AG04449 (cell line): ENCODE measurements around the gene KLHL9.
A peak's percentile ranks its signal among the peaks of the same experiment; 100 is the strongest.
"Not testable (repeated sequence)": the region's sequence is repeated elsewhere in the genome, so short reads cannot be mapped to it uniquely, and the experiment has no call there.

ENCODE experiments used
- CTCF ChIA-PET: fragments of 350-600 bp; formaldehyde crosslinking; extraction: SDS; loops from one replicate; lab custom pipeline; 2021; ENCODE audit warnings: antibody characterized with exemption; lab: Yijun Ruan, JAX
- POLR2A ChIA-PET: fragments of 400-600, 350-600 bp; formaldehyde crosslinking; extraction: SDS; loops from one replicate; lab custom pipeline; 2020; ENCODE audit warnings: antibody characterized with exemption, inconsistent platforms; lab: Yijun Ruan, JAX
- DNase-seq: peaks from one replicate; pipeline ENCODE4 v3.0.0-alpha.2; 2010; ENCODE audit warnings: low read depth, low spot score
- H3K4me3 ChIP-seq: 2 replicates; pipeline ENCODE4 v1.5.1; 2011; ENCODE audit warnings: low read depth, mild to moderate bottlenecking, control low read depth, low read length
- CTCF ChIP-seq: IDR thresholded peaks from one replicate; pipeline ENCODE4 v1.5.1; 2011; ENCODE audit warnings: mild to moderate bottlenecking, moderate library complexity, low read length, control low read depth, inconsistent platforms; ENCODE audit not compliant: insufficient read depth; ENCODE audit errors: missing control alignments

The KLHL9 gene

DNA sequence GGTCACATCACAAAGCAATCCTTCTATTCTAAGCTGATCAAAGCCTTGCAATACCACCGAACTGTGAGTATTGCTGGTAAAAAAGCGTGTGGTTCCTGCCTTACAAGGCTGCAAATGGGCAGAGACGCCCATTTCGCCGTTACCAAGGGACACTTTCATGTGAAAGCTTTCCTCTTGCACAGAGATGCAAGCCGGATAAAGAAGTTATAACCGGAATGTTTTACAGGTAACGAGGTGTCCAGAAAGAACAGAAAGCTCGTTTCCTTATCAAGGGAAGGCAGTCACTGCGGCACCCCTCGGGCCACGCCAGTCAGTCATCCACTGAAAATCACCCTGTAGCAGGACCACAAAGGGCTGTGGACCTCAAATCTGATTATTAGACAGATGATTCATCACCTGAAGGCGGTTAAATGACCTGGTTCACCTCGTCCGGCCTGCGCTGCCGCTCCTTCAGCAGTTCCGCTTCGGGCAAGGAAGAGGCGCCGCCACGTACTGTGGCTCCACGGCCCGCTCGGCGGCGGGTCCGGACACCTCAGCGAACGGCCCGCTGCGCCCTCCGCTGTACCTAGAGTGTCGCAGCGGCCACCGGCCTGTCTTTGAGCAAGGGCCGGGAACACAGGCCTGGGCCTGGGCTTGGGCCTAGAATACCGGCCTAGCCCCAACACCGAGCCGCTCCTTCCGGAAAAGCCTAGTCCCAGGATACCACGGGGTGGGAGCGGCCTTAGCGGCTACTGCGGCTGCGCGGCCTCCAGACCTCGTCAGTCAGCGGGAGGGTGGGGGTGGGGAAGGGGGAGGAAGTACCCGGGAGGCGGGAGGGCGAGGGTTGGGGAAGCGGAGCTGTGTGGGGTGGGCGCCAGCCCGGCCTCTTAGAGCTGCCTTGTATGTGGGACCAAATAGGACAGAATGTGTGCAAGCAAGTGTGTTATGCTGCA is at the start of gene KLHL9:
Gene KLHL9 (minus strand): TSS at position 704 of the 932 bp plus-strand sequence. CDS start 545 bp downstream, at position 159.
- H3K4me3 ChIP-seq, result peak within 1 kb of the TSS; percentile 81
- ChIA-PET POLR2A (interaction anchor here (1.0 kb wide), 2 partner anchors 61 kb away, joined by 3 to 4 read pairs; no protein-coding TSS in a partner anchor), CTCF (interaction anchor here (0.7 to 3.3 kb wide), 8 partner anchors 9 to 449 kb away, joined by 3 to 17 read pairs (median 4); no protein-coding TSS in a partner anchor)
- no peak for TF ChIP-seq CTCF
- DNase-seq, result peak; percentile 52

DNA sequence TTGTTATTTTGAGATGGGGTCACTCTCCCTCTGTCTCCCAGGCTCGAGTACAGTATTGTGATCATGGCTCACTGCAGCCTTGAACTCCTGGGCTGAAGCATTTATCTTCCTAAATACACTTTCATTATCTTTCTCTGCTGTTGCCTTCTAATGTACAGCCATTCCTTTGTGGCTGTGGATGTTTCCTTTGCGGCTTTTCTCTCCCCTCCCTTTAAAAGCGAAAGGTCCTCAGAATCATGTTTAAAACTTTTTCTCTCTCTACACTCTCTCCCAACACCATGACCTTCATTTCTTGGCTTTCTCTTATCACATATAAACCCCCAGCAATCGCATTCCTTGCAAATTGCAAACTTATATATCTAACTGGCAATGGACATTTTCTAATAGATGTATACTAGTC is 48.4 kb upstream of the KLHL9 start:
- H3K4me3 ChIP-seq, result no peak overlapping the region
- no peak for DNase-seq
- ChIA-PET POLR2A (no interaction called here), CTCF (no interaction called here)
- no peak for TF ChIP-seq CTCF

- DNase-seq, result no peak
- ChIA-PET POLR2A (no interaction called here), CTCF (interaction anchor here (1.0 to 1.2 kb wide), 2 partner anchors 14 kb away, joined by 3 read pairs; no protein-coding TSS in a partner anchor)
- H3K4me3 ChIP-seq, result no peak overlapping the region
- TF ChIP-seq CTCF, result no peak
Observed at GRCh38 chr9:21381448-21382339, 46.5 kb upstream of the KLHL9 start.

DNA sequence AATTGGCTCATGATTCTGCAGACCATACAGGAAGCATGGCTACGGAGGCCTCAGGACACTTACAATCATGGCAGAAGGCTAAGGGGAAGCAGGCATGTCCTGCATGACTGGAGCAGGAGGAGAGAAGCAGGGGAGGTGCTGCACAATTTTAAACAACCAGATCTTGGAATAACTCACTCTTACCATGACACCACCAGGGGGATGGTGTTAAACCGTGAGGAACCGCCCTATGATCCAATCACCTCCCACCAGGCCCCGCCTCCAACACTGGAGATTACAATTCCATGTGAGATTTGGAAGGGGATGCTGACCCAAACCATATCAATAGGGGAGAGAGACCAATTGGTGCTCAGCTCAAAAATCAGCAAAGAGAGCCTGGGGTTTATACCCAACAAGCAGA is 36.3 kb upstream of the KLHL9 start:
- DNase-seq, POLR2A ChIA-PET, H3K4me3 ChIP-seq: not testable (repeated sequence)
- CTCF ChIA-PET, result interaction anchor here (1.1 kb wide), 1 partner anchor 8 kb away, joined by 3 read pairs; no protein-coding TSS in a partner anchor

DNA sequence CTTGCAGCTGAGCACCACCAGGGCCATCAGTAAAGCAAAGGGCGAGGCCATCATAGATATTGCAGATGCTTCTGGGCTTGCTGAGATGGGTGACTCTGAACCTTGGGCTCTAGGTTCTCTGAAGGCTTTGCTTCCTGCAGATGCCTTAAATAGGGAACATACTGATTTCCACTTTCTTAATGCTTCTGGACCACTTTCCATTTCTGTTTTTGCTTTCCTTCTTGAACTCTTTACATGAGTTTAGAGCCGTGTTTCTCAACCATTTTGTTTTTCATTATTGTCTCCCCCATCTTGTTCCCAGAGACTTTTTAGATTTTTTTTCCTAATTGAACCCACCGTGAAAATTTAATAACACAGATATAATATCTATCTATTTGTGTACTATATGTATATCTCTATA is 32.8 kb upstream of the KLHL9 start, which contains the start of gene IFNA13:
Gene IFNA13 (minus strand): TSS at position 101 of the 400 bp plus-strand sequence. CDS start 47 bp downstream, at position 54.
- no peak for TF ChIP-seq CTCF
- no peak within 1 kb of the TSS for H3K4me3 ChIP-seq
- no peak for DNase-seq
- ChIA-PET POLR2A (no interaction called here), CTCF (no interaction called here)

- POLR2A ChIA-PET, DNase-seq, CTCF ChIA-PET, H3K4me3 ChIP-seq: not testable (repeated sequence)
Observed at GRCh38 chr9:21367169-21367568, 32.0 kb upstream of the KLHL9 start.
